HG02623 (cell line): Measurements from ENCODE around the gene GJA1.
"Not testable (repeated sequence)": the region's sequence is repeated elsewhere in the genome, so short reads cannot be mapped to it uniquely, and the experiment has no call there.

Experiments
- ATAC-seq: cut with Tn5 transposase; IDR thresholded peaks from one replicate; pipeline ENCODE4 v1.9.1; 2021; ENCODE audit warnings: moderate library complexity; ENCODE audit not compliant: unreplicated experiment

Gene GJA1

GRCh38 chr6:121436960-121437850, 1.8 kb downstream of the GJA1 start:
- no peak for ATAC-seq

- no peak for ATAC-seq
These were observed 2.6 kb downstream of the GJA1 start for GRCh38 chr6:121437851-121438651.

GRCh38 chr6:121438869-121439268, 3.4 kb downstream of the GJA1 start:
- ATAC-seq = no peak

GRCh38 chr6:121439475-121439874, 4.0 kb downstream of the GJA1 start:
- no peak for ATAC-seq

- no peak for ATAC-seq
These were observed 4.5 kb downstream of the GJA1 start for GRCh38 chr6:121439926-121440325.

GRCh38 chr6:121441477-121441876, 6.0 kb downstream of the GJA1 start:
- no peak for ATAC-seq

GRCh38 chr6:121442576-121442975, 7.1 kb downstream of the GJA1 start:
- no peak for ATAC-seq

- ATAC-seq = no peak
These were observed 8.6 kb downstream of the GJA1 start for GRCh38 chr6:121443971-121444541.

- not testable (repeated sequence) for ATAC-seq
These were observed 11.3 kb downstream of the GJA1 start for GRCh38 chr6:121446705-121447104.

GRCh38 chr6:121447746-121448145, 12.3 kb downstream of the GJA1 start:
- ATAC-seq = not testable (repeated sequence)

GRCh38 chr6:121448528-121448927, 13.1 kb downstream of the GJA1 start:
- not testable (repeated sequence) for ATAC-seq

GRCh38 chr6:121449331-121449730, 13.9 kb downstream of the GJA1 start:
- ATAC-seq = no peak

GRCh38 chr6:121450242-121450641, 14.8 kb downstream of the GJA1 start:
- no peak for ATAC-seq

- ATAC-seq = no peak
These were observed 15.8 kb downstream of the GJA1 start for GRCh38 chr6:121451250-121451649.

GRCh38 chr6:121453191-121453590, 17.7 kb downstream of the GJA1 start:
- no peak for ATAC-seq

GRCh38 chr6:121460170-121460569, 24.7 kb downstream of the GJA1 start:
- no peak for ATAC-seq

GRCh38 chr6:121463087-121463486, 27.6 kb downstream of the GJA1 start:
- ATAC-seq = no peak

GRCh38 chr6:121465101-121465500, 29.7 kb downstream of the GJA1 start:
- no peak for ATAC-seq

GRCh38 chr6:121479486-121480098, 44.1 kb downstream of the GJA1 start:
- no peak for ATAC-seq

GRCh38 chr6:121480099-121480713, 44.8 kb downstream of the GJA1 start:
- no peak for ATAC-seq
